Neutrophil (primary cell): ENCODE data around the gene SNRNP200.

ENCODE experiments used
- H3K27ac ChIP-seq: fragments of 200-600 bp; sonication (generic); 2 replicates; pipeline ENCODE4 v1.5.1; 2016; ENCODE audit warnings: mild to moderate bottlenecking, moderate library complexity
- H3K27me3 ChIP-seq: fragments of 200-600 bp; sonication (generic); 2 replicates; pipeline ENCODE4 v1.6.0; 2016; ENCODE audit warnings: mild to moderate bottlenecking
- H3K36me3 ChIP-seq: fragments of 200-600 bp; sonication (generic); 2 replicates; pipeline ENCODE4 v1.5.1; 2017
- H3K4me1 ChIP-seq, 2 experiments: fragments of 200-600 bp in 1 of 2; sonication (generic) in 1 of 2; 1 replicate in 1 of 2; 2 replicates in 1 of 2; pipeline versions ENCODE4 v1.5.1 to v1.6.1; 2013 to 2016; ENCODE audit warnings: low read depth in 1 of 2, low read length in 1 of 2, mild to moderate bottlenecking in 1 of 2, moderate library complexity in 1 of 2; ENCODE audit not compliant: control insufficient read depth in 1 of 2, insufficient read depth in 1 of 2
- H3K4me3 ChIP-seq, 2 experiments: fragments of 200-600 bp in 1 of 2; sonication (generic) in 1 of 2; 1 replicate in 1 of 2; 2 replicates in 1 of 2; pipeline ENCODE4 v1.5.1; 2013 to 2016; ENCODE audit warnings: low read depth in 1 of 2, low read length in 1 of 2, mild to moderate bottlenecking in 1 of 2, moderate library complexity in 1 of 2
- H3K9me3 ChIP-seq: fragments of 200-600 bp; sonication (generic); 2 replicates; pipeline ENCODE4 v1.5.1; 2016
- CTCF ChIP-seq: fragments of 200-600 bp; sonication (generic); IDR thresholded peaks from 2 replicates; pipeline ENCODE4 v1.5.1; 2016; ENCODE audit warnings: antibody characterized with exemption

SNRNP200 gene

GRCh38 chr2:96319396-96319795 lies 14.1 kb upstream of the SNRNP200 start:
- no peaks in the 10 kb centered on the region for H3K36me3 ChIP-seq
- H3K27ac ChIP-seq, result no peak overlapping the region
- no peak overlapping the region for H3K4me3 ChIP-seq
- TF ChIP-seq CTCF, result no peak
- H3K4me1 ChIP-seq, result peaks cover 19 to 22% of the 10 kb centered on the region in 2 experiments
- peaks cover 45% of the 10 kb centered on the region for H3K27me3 ChIP-seq
- H3K9me3 ChIP-seq, result no peaks in the 10 kb centered on the region

- H3K27ac ChIP-seq, result no peak overlapping the region
- peaks cover 38% of the 10 kb centered on the region for H3K27me3 ChIP-seq
- H3K4me1 ChIP-seq, result peaks cover 19 to 21% of the 10 kb centered on the region in 2 experiments
- H3K9me3 ChIP-seq, result no peaks in the 10 kb centered on the region
- H3K36me3 ChIP-seq, result no peaks in the 10 kb centered on the region
- H3K4me3 ChIP-seq, result no peak overlapping the region
- TF ChIP-seq CTCF, result no peak
Observed at GRCh38 chr2:96318723-96319122, 13.4 kb upstream of the SNRNP200 start.

GRCh38 chr2:96317584-96317997 lies 12.2 kb upstream of the SNRNP200 start:
- no peak overlapping the region for H3K27ac ChIP-seq
- no peak for TF ChIP-seq CTCF
- no peaks in the 10 kb centered on the region for H3K9me3 ChIP-seq
- H3K36me3 ChIP-seq, result no peaks in the 10 kb centered on the region
- H3K4me3 ChIP-seq, result no peak overlapping the region
- peaks cover 19 to 21% of the 10 kb centered on the region in 2 experiments for H3K4me1 ChIP-seq
- peaks cover 27% of the 10 kb centered on the region for H3K27me3 ChIP-seq

GRCh38 chr2:96316999-96317398 lies 11.7 kb upstream of the SNRNP200 start:
- Histone ChIP-seq H3K9me3 (no peaks in the 10 kb centered on the region), H3K4me1 (peaks cover 17 to 18% of the 10 kb centered on the region in 2 experiments), H3K27ac (no peak overlapping the region), H3K4me3 (no peak overlapping the region), H3K36me3 (no peaks in the 10 kb centered on the region), H3K27me3 (peaks cover 21% of the 10 kb centered on the region)
- no peak for TF ChIP-seq CTCF

- Histone ChIP-seq H3K36me3 (no peaks in the 10 kb centered on the region), H3K4me1 (peaks cover 3 to 4% of the 10 kb centered on the region in 2 experiments), H3K9me3 (no peaks in the 10 kb centered on the region), H3K27me3 (peaks cover 6% of the 10 kb centered on the region), H3K27ac (no peak overlapping the region), H3K4me3 (no peak overlapping the region)
- no peak for TF ChIP-seq CTCF
Observed at GRCh38 chr2:96315400-96316071, 10.2 kb upstream of the SNRNP200 start.
